HTR-8/SVneo (cell line): ENCODE data around the gene PIEZO2.
"Not testable (repeated sequence)": the region's sequence is repeated elsewhere in the genome, so short reads cannot be mapped to it uniquely, and the experiment has no call there.

ENCODE experiments used
- DNase-seq: peaks from one replicate; pipeline ENCODE4 v3.0.0; 2011; ENCODE audit warnings: low spot score, mixed read lengths; ENCODE audit not compliant: insufficient read length
- FAIRE-seq: peaks from 2 replicates; lab custom pipeline; 2011; peaks lifted over from hg19 to GRCh38; lab: Jason Lieb, UNC

The PIEZO2 gene

GRCh38 chr18:10916387-10916786, 233.0 kb downstream of the PIEZO2 start:
- no peak for FAIRE-seq
- DNase-seq = no peak

- not testable (repeated sequence) for DNase-seq, FAIRE-seq
Observed at GRCh38 chr18:10915748-10916147, 233.6 kb downstream of the PIEZO2 start.

- DNase-seq, FAIRE-seq: not testable (repeated sequence)
Observed at GRCh38 chr18:10914610-10915009, 234.8 kb downstream of the PIEZO2 start.

GRCh38 chr18:10913919-10914318, 235.4 kb downstream of the PIEZO2 start:
- no peak for DNase-seq
- no peak for FAIRE-seq

- peak; percentile 53 for DNase-seq
- no peak for FAIRE-seq
Observed at GRCh38 chr18:10912790-10913545, 236.4 kb downstream of the PIEZO2 start.

GRCh38 chr18:10909724-10910123, 239.6 kb downstream of the PIEZO2 start:
- DNase-seq = no peak
- FAIRE-seq = no peak

GRCh38 chr18:10908760-10909159, 240.6 kb downstream of the PIEZO2 start:
- FAIRE-seq (no peak), DNase-seq (no peak)

GRCh38 chr18:10907749-10908148, 241.6 kb downstream of the PIEZO2 start:
- FAIRE-seq (no peak), DNase-seq (no peak)

GRCh38 chr18:10901329-10901728, 248.0 kb downstream of the PIEZO2 start:
- FAIRE-seq = no peak
- no peak for DNase-seq

GRCh38 chr18:10900435-10900834, 248.9 kb downstream of the PIEZO2 start:
- DNase-seq = no peak
- FAIRE-seq = no peak

- FAIRE-seq (no peak), DNase-seq (no peak)
Observed at GRCh38 chr18:10899481-10899880, 249.9 kb downstream of the PIEZO2 start.

- no peak for FAIRE-seq
- DNase-seq = no peak
Observed at GRCh38 chr18:10898417-10898974, 250.9 kb downstream of the PIEZO2 start.

GRCh38 chr18:10896851-10897250, 252.5 kb downstream of the PIEZO2 start:
- FAIRE-seq (no peak), DNase-seq (no peak)

GRCh38 chr18:10895976-10896375, 253.4 kb downstream of the PIEZO2 start:
- FAIRE-seq = no peak

GRCh38 chr18:10894501-10894900, 254.9 kb downstream of the PIEZO2 start:
- FAIRE-seq = no peak
- DNase-seq = no peak

More at GRCh38 chr18:10895976-10896375, 253.4 kb downstream of the PIEZO2 start:
- no peak for DNase-seq

- FAIRE-seq = no peak
Observed at GRCh38 chr18:10893761-10894160, 255.6 kb downstream of the PIEZO2 start.

GRCh38 chr18:10893196-10893595, 256.2 kb downstream of the PIEZO2 start:
- DNase-seq (no peak), FAIRE-seq (no peak)

More at GRCh38 chr18:10893761-10894160, 255.6 kb downstream of the PIEZO2 start:
- no peak for DNase-seq

GRCh38 chr18:10892786-10893185, 256.6 kb downstream of the PIEZO2 start:
- DNase-seq (peak; percentile 24), FAIRE-seq (no peak)

GRCh38 chr18:10890022-10890421, 259.3 kb downstream of the PIEZO2 start:
- FAIRE-seq = no peak
- no peak for DNase-seq

GRCh38 chr18:10878703-10879102, 270.7 kb downstream of the PIEZO2 start:
- FAIRE-seq (no peak), DNase-seq (no peak)

GRCh38 chr18:10877987-10878386, 271.4 kb downstream of the PIEZO2 start:
- DNase-seq (no peak), FAIRE-seq (no peak)

GRCh38 chr18:10875811-10876210, 273.6 kb downstream of the PIEZO2 start:
- no peak for FAIRE-seq
- DNase-seq = no peak
